ENCODE data around the gene RTN4IP1.

Gene RTN4IP1

DNA sequence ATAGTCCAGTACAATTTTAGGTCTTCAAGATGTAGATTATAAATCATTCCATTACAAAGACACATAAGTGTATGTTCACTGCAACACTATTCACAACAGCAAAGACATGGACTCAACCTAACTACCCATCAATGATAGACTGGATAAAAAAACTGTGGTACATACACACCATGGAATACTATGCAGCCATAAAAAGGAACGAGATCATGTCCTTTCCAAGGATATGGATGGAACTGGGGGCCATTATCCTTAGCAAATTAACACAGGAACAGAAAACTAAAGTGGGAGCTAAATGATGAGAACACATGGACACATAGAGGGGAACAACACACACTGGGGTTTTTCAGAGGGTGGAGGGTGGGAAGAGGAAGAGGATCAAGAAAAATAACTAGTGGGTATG, 6.3 kb downstream of the RTN4IP1 start:
- no peaks in the 10 kb centered on the region for H3K27me3 Mint-ChIP-seq (ENCODE audit: low read depth)
- H3K27ac Mint-ChIP-seq = no peak overlapping the region
- no peak overlapping the region for H3K4me3 Mint-ChIP-seq
- peaks cover 14% of the 10 kb centered on the region for H3K36me3 Mint-ChIP-seq (ENCODE audit: low read depth)
- H3K9me3 Mint-ChIP-seq = peaks cover 11% of the 10 kb centered on the region
- H3K4me1 Mint-ChIP-seq = no peaks in the 10 kb centered on the region
- TF ChIP-seq, protein P1, sequence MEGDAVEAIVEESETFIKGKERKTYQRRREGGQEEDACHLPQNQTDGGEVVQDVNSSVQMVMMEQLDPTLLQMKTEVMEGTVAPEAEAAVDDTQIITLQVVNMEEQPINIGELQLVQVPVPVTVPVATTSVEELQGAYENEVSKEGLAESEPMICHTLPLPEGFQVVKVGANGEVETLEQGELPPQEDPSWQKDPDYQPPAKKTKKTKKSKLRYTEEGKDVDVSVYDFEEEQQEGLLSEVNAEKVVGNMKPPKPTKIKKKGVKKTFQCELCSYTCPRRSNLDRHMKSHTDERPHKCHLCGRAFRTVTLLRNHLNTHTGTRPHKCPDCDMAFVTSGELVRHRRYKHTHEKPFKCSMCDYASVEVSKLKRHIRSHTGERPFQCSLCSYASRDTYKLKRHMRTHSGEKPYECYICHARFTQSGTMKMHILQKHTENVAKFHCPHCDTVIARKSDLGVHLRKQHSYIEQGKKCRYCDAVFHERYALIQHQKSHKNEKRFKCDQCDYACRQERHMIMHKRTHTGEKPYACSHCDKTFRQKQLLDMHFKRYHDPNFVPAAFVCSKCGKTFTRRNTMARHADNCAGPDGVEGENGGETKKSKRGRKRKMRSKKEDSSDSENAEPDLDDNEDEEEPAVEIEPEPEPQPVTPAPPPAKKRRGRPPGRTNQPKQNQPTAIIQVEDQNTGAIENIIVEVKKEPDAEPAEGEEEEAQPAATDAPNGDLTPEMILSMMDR (IDR thresholded peaks at IDR 0.05; ENCODE audit: unreplicated experiment in 3 of 3) = no peak

DNA sequence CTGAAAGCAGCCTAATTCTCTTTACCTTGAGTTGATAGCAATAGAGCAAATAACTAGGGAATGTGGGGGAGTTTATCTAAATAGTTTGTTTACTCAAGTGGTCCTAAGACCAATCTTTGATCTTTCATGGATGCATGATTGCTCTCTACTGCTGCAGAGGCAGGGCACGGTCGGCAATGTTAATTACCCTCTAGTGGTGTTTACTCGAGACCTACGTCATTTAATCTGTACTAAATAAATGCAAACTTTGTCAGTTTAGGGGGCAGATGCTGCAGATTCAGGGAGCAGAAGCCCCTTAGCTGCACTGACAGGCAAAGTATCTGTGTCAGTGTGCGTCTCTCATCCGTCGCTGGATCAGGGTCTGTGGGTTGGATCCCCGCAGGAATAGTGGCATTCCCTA, 6.9 kb downstream of the RTN4IP1 start:
- TF ChIP-seq, protein P1 (IDR thresholded peaks at IDR 0.05; ENCODE audit: unreplicated experiment in 3 of 3) = no peak
- no peaks in the 10 kb centered on the region for H3K27me3 Mint-ChIP-seq (ENCODE audit: low read depth)
- no peak overlapping the region for H3K4me3 Mint-ChIP-seq
- H3K27ac Mint-ChIP-seq = no peak overlapping the region
- peaks cover 14% of the 10 kb centered on the region for H3K36me3 Mint-ChIP-seq (ENCODE audit: low read depth)
- H3K4me1 Mint-ChIP-seq = no peaks in the 10 kb centered on the region
- H3K9me3 Mint-ChIP-seq = peaks cover 11% of the 10 kb centered on the region

DNA sequence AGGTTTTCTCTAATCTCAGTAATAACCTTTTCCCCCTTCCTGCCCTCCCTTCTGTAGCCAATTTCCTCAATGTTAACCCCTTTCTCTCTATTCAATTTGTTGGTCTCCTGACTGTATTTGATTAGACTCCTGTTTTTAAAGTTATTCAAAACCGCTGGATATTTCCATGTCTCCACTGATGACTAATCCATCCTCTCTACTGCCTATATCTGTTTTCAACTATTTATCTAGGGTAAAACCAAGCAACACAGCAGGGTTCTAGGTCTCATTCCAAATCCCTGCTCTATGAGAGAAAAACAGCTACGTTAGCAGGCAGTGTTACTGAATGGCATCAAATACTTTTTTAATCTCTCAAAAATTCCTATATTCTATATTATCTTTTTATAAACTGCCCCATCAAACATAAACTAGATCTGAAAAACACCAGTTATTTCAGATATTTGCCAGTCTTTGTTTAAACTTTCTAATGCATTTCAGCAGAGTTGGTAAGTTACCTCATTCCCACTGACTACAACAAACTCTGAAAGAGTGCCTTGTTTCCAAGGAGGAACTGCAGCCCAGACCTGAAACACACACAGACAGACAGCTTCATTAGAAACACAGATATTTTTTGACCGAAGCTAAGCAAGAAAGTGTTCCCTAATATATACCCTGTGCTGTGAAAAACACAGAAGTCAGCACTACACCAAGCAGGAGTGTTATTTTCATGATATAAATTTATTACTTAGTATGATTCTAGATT, 8.2 kb downstream of the RTN4IP1 start:
- no peak overlapping the region for H3K27ac Mint-ChIP-seq
- H3K27me3 Mint-ChIP-seq (ENCODE audit: low read depth) = no peaks in the 10 kb centered on the region
- H3K4me3 Mint-ChIP-seq = no peak overlapping the region
- peaks cover 14% of the 10 kb centered on the region for H3K36me3 Mint-ChIP-seq (ENCODE audit: low read depth)
- TF ChIP-seq, protein P1 (IDR thresholded peaks at IDR 0.05; ENCODE audit: unreplicated experiment in 3 of 3) = no peak
- peaks cover 11% of the 10 kb centered on the region for H3K9me3 Mint-ChIP-seq
- no peaks in the 10 kb centered on the region for H3K4me1 Mint-ChIP-seq

DNA sequence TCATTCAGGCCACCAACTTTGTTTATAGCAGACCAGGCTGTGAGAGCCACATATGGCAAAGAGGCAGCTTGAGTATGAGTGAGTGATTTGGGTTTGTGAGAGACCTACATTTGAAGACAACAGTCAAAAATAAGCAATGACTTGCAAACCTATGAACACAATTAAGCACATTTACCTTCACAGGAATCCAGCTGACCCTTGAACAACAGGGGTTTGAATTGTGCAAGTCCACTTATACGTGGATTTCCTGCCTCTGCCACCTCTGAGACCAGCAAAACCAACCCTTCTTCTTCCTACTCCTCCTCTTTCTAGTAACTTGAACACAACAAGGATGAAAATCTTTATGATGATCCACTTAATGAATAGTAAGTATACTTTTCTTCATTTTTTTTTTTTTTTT, 10.1 kb downstream of the RTN4IP1 start:
- peaks cover 11% of the 10 kb centered on the region for H3K9me3 Mint-ChIP-seq
- TF ChIP-seq, protein P1 (IDR thresholded peaks at IDR 0.05; ENCODE audit: unreplicated experiment in 3 of 3) = no peak
- H3K27ac Mint-ChIP-seq = no peak overlapping the region
- H3K4me3 Mint-ChIP-seq = no peak overlapping the region
- H3K4me1 Mint-ChIP-seq = no peaks in the 10 kb centered on the region
- H3K36me3 Mint-ChIP-seq (ENCODE audit: low read depth) = peaks cover 14% of the 10 kb centered on the region
- H3K27me3 Mint-ChIP-seq (ENCODE audit: low read depth) = no peaks in the 10 kb centered on the region

DNA sequence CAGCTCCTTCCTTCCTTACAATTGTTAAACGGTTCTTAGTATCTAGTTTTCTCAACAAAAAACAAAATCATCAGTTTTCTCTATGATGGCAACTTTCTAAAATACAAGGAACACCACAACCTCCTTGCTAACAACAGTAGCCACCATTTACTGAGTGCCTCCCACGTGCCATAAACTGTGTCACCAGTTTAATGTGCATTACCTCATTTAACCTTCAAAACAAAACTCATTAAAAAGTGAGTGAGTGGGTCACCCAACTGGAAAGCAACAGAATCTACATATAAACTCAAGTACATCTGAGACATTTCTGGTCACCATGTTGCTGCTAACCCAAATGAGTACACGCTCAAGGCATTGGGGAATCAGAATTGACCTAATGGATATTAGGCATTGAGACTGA, 11.0 kb downstream of the RTN4IP1 start:
- Mint-ChIP-seq H3K9me3 (peaks cover 11% of the 10 kb centered on the region), H3K4me1 (no peaks in the 10 kb centered on the region), H3K36me3 (ENCODE audit: low read depth) (peaks cover 14% of the 10 kb centered on the region), H3K27ac (no peak overlapping the region), H3K4me3 (no peak overlapping the region), H3K27me3 (ENCODE audit: low read depth) (no peaks in the 10 kb centered on the region)
- TF ChIP-seq, protein P1 (IDR thresholded peaks at IDR 0.05; ENCODE audit: unreplicated experiment in 3 of 3) = no peak

DNA sequence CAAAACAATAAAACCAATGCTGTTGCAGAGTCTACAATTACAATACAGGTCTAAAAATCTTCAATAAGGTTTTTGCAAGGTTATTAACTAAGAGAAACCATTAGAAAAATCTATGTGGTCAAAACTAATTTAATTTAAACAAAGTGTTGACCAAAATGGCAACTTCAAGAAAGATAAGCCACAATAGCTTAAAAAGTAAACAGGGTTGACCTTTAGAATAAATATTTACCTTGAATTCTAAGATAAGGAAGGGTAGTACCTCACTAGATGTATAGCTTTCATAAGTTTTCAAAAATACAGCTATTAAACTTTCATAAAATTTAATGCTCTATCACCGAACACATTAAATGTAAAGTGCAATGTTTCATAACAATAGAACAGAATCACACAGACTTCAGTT, 11.4 kb downstream of the RTN4IP1 start:
- no peak overlapping the region for H3K4me3 Mint-ChIP-seq
- H3K9me3 Mint-ChIP-seq = peaks cover 9% of the 10 kb centered on the region
- TF ChIP-seq, protein P1 (IDR thresholded peaks at IDR 0.05; ENCODE audit: unreplicated experiment in 3 of 3) = no peak
- no peaks in the 10 kb centered on the region for H3K27me3 Mint-ChIP-seq (ENCODE audit: low read depth)
- no peak overlapping the region for H3K27ac Mint-ChIP-seq
- H3K36me3 Mint-ChIP-seq (ENCODE audit: low read depth) = peaks cover 10% of the 10 kb centered on the region
- H3K4me1 Mint-ChIP-seq = no peaks in the 10 kb centered on the region
